Large intestine (tissue), 3 donors: ENCODE results near the gene TBC1D22A. TPM values are rescaled to one million over a fixed set of nuclear protein-coding genes. Genes with fewer than 3 reads are reported as not detected.

Experiments
- DNase-seq, 2 donors: peaks; one replicate each; pipeline versions ENCODE4 v3.0.0 to v3.0.0-alpha.2; 2013
- H3K27ac ChIP-seq: one replicate; pipeline ENCODE4 v1.5.1; 2013; ENCODE audit warnings: low read length
- H3K27me3 ChIP-seq: 2 replicates; pipeline ENCODE4 v1.6.1; 2013; ENCODE audit warnings: low read length; ENCODE audit not compliant: control insufficient read depth, insufficient read depth
- H3K36me3 ChIP-seq: 2 replicates; pipeline ENCODE4 v1.6.1; 2013; ENCODE audit warnings: low read length; ENCODE audit not compliant: control insufficient read depth, insufficient read depth
- H3K4me1 ChIP-seq: one replicate; pipeline ENCODE4 v1.6.1; 2013; ENCODE audit warnings: low read length; ENCODE audit not compliant: control insufficient read depth, insufficient read depth
- H3K4me3 ChIP-seq: one replicate; pipeline ENCODE4 v1.5.1; 2013; ENCODE audit warnings: low read length
- H3K9me3 ChIP-seq: one replicate; pipeline ENCODE4 v1.6.1; 2013; ENCODE audit warnings: mild to moderate bottlenecking, low read depth, low read length, moderate library complexity; ENCODE audit not compliant: control insufficient read depth
- WGBS: methylation state at CpG from one replicate; pipeline ENCODE4 v1.1.5; 2013; ENCODE audit warnings: low lambda C conversion rate; ENCODE audit not compliant: insufficient coverage; 5-methylcytosine and 5-hydroxymethylcytosine counted together
- polyA plus RNA-seq: library from polyadenylated mRNA; unstranded; fragments of 120-200 nt; gene quantifications from one replicate; pipeline ENCODE4 v1.2.1, GENCODE V29; 2013

Gene TBC1D22A
- polyA plus RNA-seq, 1 donor, result 21.5 TPM

GRCh38 chr22:47195156-47195483 is 432.7 kb downstream of the TBC1D22A start:
- Histone ChIP-seq H3K4me1 (no peaks in the 10 kb centered on the region), H3K27ac (no peak overlapping the region), H3K4me3 (no peak overlapping the region), H3K27me3 (no peaks in the 10 kb centered on the region), H3K9me3 (no peaks in the 10 kb centered on the region), H3K36me3 (no peaks in the 10 kb centered on the region)
- DNase-seq, result no peak
- no CpG with 5 or more reads among the region's 9 CpGs for WGBS

DNA sequence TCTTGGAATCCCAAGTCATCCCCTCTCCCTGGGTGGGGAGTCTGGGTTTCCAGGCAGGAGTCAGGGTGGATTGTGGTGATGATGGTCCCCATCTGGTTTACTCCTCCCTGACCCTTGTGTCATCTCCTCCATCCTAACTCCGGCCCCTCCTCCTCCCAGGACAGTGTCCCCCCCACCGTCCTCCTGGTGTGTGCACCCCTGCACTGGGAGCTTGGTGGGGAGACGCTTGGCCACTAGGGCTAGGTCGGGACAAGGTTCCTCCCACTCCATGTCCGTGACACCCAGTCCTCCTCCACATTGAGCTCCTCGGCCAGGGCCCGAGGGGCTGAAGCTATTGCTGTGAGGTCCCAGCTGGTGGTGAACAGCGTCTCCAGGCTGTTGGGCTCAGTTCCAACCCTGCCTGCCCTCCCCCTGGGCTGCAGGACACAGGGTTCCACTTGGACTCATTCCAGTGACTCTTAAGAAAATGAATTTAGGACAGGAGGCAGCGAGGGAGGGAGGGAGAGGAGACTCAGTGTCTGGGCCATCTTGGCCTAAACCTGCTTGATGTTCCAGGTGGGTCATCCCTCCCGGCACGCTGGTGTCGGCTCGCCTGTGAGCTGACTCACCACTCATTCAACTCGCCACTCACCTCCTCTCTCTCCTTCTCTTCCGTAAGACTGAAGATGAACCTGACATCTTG is 433.2 kb downstream of the TBC1D22A start:
- WGBS, result no CpG with 5 or more reads among the region's 15 CpGs
- Histone ChIP-seq H3K36me3 (no peaks in the 10 kb centered on the region), H3K9me3 (no peaks in the 10 kb centered on the region), H3K27me3 (no peaks in the 10 kb centered on the region), H3K4me3 (no peak overlapping the region), H3K4me1 (no peaks in the 10 kb centered on the region), H3K27ac (no peak overlapping the region)
- DNase-seq, result no peak

DNA sequence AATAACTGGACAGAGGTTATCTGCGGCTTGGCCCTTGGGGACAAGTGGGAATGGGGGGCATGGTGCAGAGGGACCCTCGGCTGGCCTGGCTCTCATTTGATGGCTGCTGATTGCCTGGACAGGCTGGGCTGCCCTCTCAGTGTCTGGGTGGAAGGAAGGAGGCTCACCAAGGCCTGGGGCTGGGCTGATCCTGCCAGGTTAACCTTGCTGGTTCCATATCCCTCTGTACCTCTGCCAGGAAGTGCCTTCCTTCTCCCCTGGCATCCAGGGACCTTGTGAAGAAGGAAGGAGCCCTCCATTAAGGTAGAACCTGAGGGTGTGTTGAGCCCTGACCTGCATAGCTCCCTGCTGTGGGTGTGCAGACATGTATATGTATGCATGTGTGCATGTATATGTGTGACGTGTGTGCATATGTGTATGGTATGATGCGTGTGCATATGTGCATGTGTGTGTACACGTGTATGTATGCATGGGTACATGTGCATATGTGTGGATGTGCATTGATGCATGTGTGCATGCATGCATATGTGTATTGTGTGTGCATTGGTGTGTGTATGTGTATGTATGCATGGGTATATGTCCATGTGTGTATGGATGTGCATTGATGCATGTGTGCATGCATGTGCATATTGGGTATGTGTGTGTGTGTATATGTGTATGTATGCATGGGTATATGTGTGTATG is 433.9 kb downstream of the TBC1D22A start:
- DNase-seq, result no peak
- no peaks in the 10 kb centered on the region for H3K27me3 ChIP-seq
- WGBS, result no CpG with 5 or more reads among the region's 5 CpGs
- no peaks in the 10 kb centered on the region for H3K36me3 ChIP-seq
- H3K4me1 ChIP-seq, result no peaks in the 10 kb centered on the region
- H3K9me3 ChIP-seq, result no peaks in the 10 kb centered on the region
- no peak overlapping the region for H3K27ac ChIP-seq
- no peak overlapping the region for H3K4me3 ChIP-seq

GRCh38 chr22:47196881-47197772 is 434.7 kb downstream of the TBC1D22A start:
- no CpG with 5 or more reads among the region's 27 CpGs for WGBS
- Histone ChIP-seq H3K27ac (no peak overlapping the region), H3K9me3 (no peaks in the 10 kb centered on the region), H3K27me3 (no peaks in the 10 kb centered on the region), H3K4me1 (no peaks in the 10 kb centered on the region), H3K36me3 (no peaks in the 10 kb centered on the region), H3K4me3 (no peak overlapping the region)
- no peak for DNase-seq

- Histone ChIP-seq H3K27me3 (no peaks in the 10 kb centered on the region), H3K36me3 (no peaks in the 10 kb centered on the region), H3K4me3 (no peak overlapping the region), H3K27ac (no peak overlapping the region), H3K4me1 (no peaks in the 10 kb centered on the region), H3K9me3 (no peaks in the 10 kb centered on the region)
- DNase-seq, result no peak
- 40% methylated on average over 1 of the region's 25 CpGs for WGBS
Measured at GRCh38 chr22:47197773-47198500, 435.5 kb downstream of the TBC1D22A start.

DNA sequence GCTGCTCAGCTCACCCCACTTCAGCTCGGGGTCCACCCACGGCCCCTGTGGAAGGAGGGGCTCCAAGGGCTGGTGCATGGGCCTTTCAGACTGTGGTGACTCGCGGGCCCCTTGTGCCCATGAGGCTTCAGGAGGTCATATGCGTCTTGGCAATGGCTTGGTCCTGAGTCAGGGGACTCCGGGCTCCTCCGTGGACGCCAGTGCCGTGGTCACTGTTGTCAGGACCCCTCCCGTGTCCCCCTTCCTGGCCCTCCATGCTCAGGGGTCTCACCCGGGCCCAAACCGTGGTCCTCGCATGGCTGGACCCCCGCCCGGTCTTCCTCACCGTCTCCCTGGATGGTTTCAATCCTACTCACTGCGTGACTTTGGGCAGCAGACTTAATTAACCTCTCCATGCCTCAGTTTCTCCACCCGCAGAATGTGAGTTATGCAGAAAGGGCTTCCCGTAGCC is 436.4 kb downstream of the TBC1D22A start:
- Histone ChIP-seq H3K4me3 (no peak overlapping the region), H3K27ac (no peak overlapping the region), H3K9me3 (no peaks in the 10 kb centered on the region), H3K27me3 (no peaks in the 10 kb centered on the region), H3K4me1 (no peaks in the 10 kb centered on the region), H3K36me3 (no peaks in the 10 kb centered on the region)
- WGBS, result no CpG with 5 or more reads among the region's 19 CpGs
- no peak for DNase-seq

DNA sequence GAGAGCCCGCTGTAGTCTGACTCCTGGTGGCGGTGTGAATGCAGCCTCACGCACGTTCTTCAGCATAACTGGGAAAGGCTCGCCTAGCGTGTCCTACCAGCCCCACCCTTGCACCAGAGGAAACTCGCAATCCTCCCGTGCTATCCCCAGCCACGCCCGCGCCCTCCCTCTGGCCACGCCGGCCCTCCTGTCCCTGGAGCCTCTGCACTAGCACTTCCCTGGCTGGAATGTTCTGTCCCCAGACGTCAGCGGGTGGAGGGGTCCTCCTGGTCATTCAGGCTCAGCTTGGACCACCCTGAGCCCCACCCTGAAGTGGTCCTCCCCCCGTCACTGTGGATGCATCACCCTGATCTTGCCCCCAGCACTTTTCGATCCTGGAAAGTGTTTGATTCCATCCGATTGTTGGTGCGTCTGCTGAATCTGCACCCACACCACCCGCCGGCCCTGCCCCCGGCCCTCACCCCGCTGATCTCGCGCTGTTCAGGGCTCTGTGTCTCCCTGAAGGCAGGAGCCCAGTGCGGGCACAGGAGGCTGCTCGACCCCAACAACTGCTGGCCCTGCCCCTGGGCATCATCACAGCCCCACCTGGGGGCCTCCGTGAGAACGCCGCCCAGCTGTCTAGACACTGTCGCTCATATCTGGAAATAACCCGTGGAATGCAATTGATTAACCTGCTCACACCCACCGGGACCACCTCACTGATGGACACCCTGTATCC is 437.0 kb downstream of the TBC1D22A start:
- no CpG with 5 or more reads among the region's 33 CpGs for WGBS
- no peak for DNase-seq
- H3K27ac ChIP-seq, result no peak overlapping the region

DNA sequence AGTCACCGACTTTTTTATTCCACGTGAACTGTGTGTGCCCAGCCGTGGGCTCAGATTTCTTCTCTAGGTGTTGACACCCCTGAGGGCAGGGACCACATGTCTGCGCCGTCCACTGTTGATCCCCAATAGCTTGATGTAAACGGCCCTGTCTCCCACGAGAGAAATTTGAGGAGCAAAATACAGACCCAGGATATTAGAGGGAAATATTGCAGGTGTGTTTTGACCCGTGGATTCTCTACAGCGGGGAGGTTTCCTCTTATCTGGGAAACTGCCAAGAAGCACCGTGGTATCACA is 437.5 kb downstream of the TBC1D22A start:
- H3K27ac ChIP-seq, result no peak overlapping the region
- no peaks in the 10 kb centered on the region for H3K27me3 ChIP-seq
- WGBS, result no CpG with 5 or more reads among the region's 10 CpGs
- H3K9me3 ChIP-seq, result no peaks in the 10 kb centered on the region
- no peaks in the 10 kb centered on the region for H3K36me3 ChIP-seq
- no peak for DNase-seq
- no peak overlapping the region for H3K4me3 ChIP-seq
- no peaks in the 10 kb centered on the region for H3K4me1 ChIP-seq

More for the DNA sequence above, 437.0 kb downstream of the TBC1D22A start:
- Histone ChIP-seq H3K9me3 (no peaks in the 10 kb centered on the region), H3K4me3 (no peak overlapping the region), H3K36me3 (no peaks in the 10 kb centered on the region), H3K4me1 (no peaks in the 10 kb centered on the region), H3K27me3 (no peaks in the 10 kb centered on the region)

DNA sequence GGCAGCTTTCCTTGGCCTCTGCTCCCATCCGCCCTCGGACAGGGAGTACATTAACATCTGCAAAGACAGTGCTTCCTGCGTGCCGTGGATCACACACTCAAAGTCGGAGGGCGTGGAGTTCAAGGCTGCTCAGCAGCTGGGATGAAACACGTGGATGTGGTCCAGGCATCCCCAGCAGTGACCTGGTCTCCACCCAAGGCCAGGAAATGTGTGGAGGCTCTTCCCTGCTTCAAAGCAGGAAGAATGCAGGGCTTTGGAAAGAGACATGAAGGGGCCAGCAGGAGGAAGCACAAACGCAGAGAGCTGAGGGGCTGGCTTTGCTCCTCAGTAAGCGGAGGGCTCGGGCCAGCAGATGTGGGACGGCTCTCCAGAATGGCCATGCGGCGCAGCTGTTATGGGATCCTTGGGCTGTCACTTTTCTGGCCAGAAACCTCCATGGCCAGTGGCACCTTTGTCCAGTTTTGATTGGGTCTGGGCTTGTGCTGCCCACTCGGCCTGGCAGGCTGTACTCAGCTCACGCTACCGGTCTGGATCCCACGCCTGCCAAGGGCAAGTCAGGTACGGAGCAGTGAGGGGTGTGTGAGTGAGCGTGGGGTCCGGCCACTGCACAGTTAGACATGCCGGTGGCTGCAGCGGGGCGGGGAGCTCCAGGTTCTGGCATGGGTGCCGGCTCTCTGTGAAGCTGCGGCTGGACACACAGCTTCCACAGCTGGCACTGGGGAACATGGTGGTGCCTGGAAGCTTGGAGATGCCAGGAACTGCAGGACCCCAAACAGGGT is 438.0 kb downstream of the TBC1D22A start:
- DNase-seq, result no peak
- no peaks in the 10 kb centered on the region for H3K4me1 ChIP-seq
- no peaks in the 10 kb centered on the region for H3K9me3 ChIP-seq
- no peaks in the 10 kb centered on the region for H3K27me3 ChIP-seq
- no peaks in the 10 kb centered on the region for H3K36me3 ChIP-seq
- no peak overlapping the region for H3K27ac ChIP-seq
- WGBS, result 60% methylated on average over 1 of the region's 25 CpGs
- H3K4me3 ChIP-seq, result no peak overlapping the region
